NCI-H2196 (cell line): Measurements from ENCODE around the gene TGFBI.

Source experiments
- DNase-seq: peaks from one replicate; lab custom pipeline; 2025; ENCODE audit not compliant: unreplicated experiment; lab: John Stamatoyannopoulos, UW

TGFBI gene

GRCh38 chr5:136028782-136029742, at the start of gene TGFBI:
TGFBI (plus strand) TSS chr5:136028988; CDS start chr5:136029056, 68 bp downstream.
- no peak for DNase-seq

- DNase-seq: no peak
These were observed 49.8 kb upstream of the TGFBI start for GRCh38 chr5:135978993-135979392.

- DNase-seq: no peak
These were observed 49.3 kb upstream of the TGFBI start for GRCh38 chr5:135979510-135979909.

- no peak for DNase-seq
These were observed 48.2 kb upstream of the TGFBI start for GRCh38 chr5:135980620-135981019.

- DNase-seq: no peak
These were observed 42.8 kb upstream of the TGFBI start for GRCh38 chr5:135985951-135986350.

- no peak for DNase-seq
These were observed 42.4 kb upstream of the TGFBI start for GRCh38 chr5:135986401-135986800.

- DNase-seq: no peak
These were observed 41.8 kb upstream of the TGFBI start for GRCh38 chr5:135986891-135987401.

- no peak for DNase-seq
These were observed 40.2 kb upstream of the TGFBI start for GRCh38 chr5:135988546-135988945.

GRCh38 chr5:135989686-135990085, 39.1 kb upstream of the TGFBI start:
- DNase-seq: no peak

GRCh38 chr5:135990528-135991255, 38.1 kb upstream of the TGFBI start:
- DNase-seq: no peak

- no peak for DNase-seq
These were observed 37.4 kb upstream of the TGFBI start for GRCh38 chr5:135991429-135991828.

GRCh38 chr5:135993335-135993879, 35.4 kb upstream of the TGFBI start:
- no peak for DNase-seq

GRCh38 chr5:135993880-135994636, 34.7 kb upstream of the TGFBI start:
- no peak for DNase-seq

GRCh38 chr5:135995976-135996375, 32.8 kb upstream of the TGFBI start:
- no peak for DNase-seq

GRCh38 chr5:135996611-135997010, 32.2 kb upstream of the TGFBI start:
- DNase-seq: no peak

GRCh38 chr5:135997673-135998335, 31.0 kb upstream of the TGFBI start:
- no peak for DNase-seq

GRCh38 chr5:135998889-135999288, 29.9 kb upstream of the TGFBI start:
- no peak for DNase-seq

GRCh38 chr5:135999406-136000139, 29.2 kb upstream of the TGFBI start:
- DNase-seq: no peak

- DNase-seq: no peak
These were observed 28.6 kb upstream of the TGFBI start for GRCh38 chr5:136000147-136000546.

- DNase-seq: no peak
These were observed 27.9 kb upstream of the TGFBI start for GRCh38 chr5:136000932-136001331.
